Measurements from ENCODE around the gene OTUB2. TPM values are rescaled to one million over a fixed set of nuclear protein-coding genes. Genes with fewer than 3 reads are reported as not detected.

Gene OTUB2
- total and polyA plus RNA-seq, 2 donors (not counting 3 experiments of a cell fraction or from before 2014, with no cell fraction given) = 0.70 to 1.6 TPM

GRCh38 chr14:93997082-93997481, 29.1 kb upstream of the OTUB2 start, which contains the start of gene CCDC197:
Gene CCDC197, plus strand, starts transcription at chr14:93997301. Its CDS starts 831 bp downstream, at chr14:93998132.
- no peak within 1 kb of the TSS for H2AFZ ChIP-seq (ENCODE audit: low read depth, low read length)
- FAIRE-seq = no peak
- POLR2A ChIA-PET = no interaction called here

More at GRCh38 chr14:93997082-93997481, 29.1 kb upstream of the OTUB2 start, which contains the start of gene CCDC197:
- dilution Hi-C loops (cut with MboI; ENCODE audit: extremely low pct_ligation_motif_present, low sequenced_read_pairs) = no loop called here
- Histone ChIP-seq H3K4me3 (replicated peaks in 1 of 3; ENCODE audit: insufficient read depth in 1 of 3, low read depth in 1 of 3, low read length in 3 of 3) (no peak within 1 kb of the TSS), H3K4me1 (ENCODE audit: control insufficient read depth, extremely low read depth, insufficient read depth, low read length) (no peaks in the 10 kb centered on the region), H3K4me2 (ENCODE audit: insufficient read depth, low read length) (no peak within 1 kb of the TSS), H4K20me1 (replicated peaks; ENCODE audit: control insufficient read depth, extremely low read depth, insufficient read depth, low read length) (no peaks in the 10 kb centered on the region), H3K9me1 (replicated peaks; ENCODE audit: control insufficient read depth, extremely low read depth, insufficient read depth, low read length) (no peaks in the 10 kb centered on the region), H3K27ac (ENCODE audit: insufficient read depth, low read depth, low read length) (no peak within 1 kb of the TSS), H3K79me2 (ENCODE audit: control insufficient read depth, insufficient read depth, low read length) (no peaks in the 10 kb centered on the region), H3K9ac (replicated peaks; ENCODE audit: extremely low read depth, insufficient read depth, low read length) (no peak within 1 kb of the TSS), H3K27me3 (ENCODE audit: control insufficient read depth in 2 of 2, insufficient read depth in 2 of 2, low read length in 2 of 2) (no peaks in the 10 kb centered on the region), H3K36me3 (ENCODE audit: control insufficient read depth in 2 of 2, extremely low read depth in 1 of 2, insufficient read depth in 2 of 2, low read length in 2 of 2) (no peaks in the 10 kb centered on the region), H3K9me3 (replicated peaks; ENCODE audit: control insufficient read depth, insufficient read depth, low read length) (no peaks in the 10 kb centered on the region)
- DNase-seq (ENCODE audit: low read depth, low spot score) = no peak
- TF ChIP-seq POLR2A (IDR thresholded peaks at IDR 0.05; ENCODE audit: low read depth, low read length) (no peak), EZH2 (IDR thresholded peaks at IDR 0.05; ENCODE audit: borderline replicate concordance, low read depth, low read length, severe bottlenecking) (no peak), POLR2AphosphoS5 (IDR thresholded peaks at IDR 0.05; ENCODE audit: insufficient read depth, low read depth, low read length) (no peak), CTCF (IDR thresholded peaks at IDR 0.05; ENCODE audit: extremely low read depth in 1 of 2, insufficient read depth in 1 of 2, low read depth in 1 of 2, low read length in 2 of 2) (no peak), FOS (IDR thresholded peaks at IDR 0.05; ENCODE audit: borderline replicate concordance, insufficient read depth, low read length) (no peak), MYC (IDR thresholded peaks at IDR 0.05; ENCODE audit: low read depth, low read length) (no peak), MAX (IDR thresholded peaks at IDR 0.05; ENCODE audit: insufficient read depth, insufficient read length) (no peak), JUN (IDR thresholded peaks at IDR 0.05; ENCODE audit: borderline replicate concordance, insufficient read depth, insufficient read length, low read depth) (no peak), GATA2 (IDR thresholded peaks at IDR 0.05; ENCODE audit: insufficient read depth, insufficient read length, low read depth, low read length) (no peak)
- intact Hi-C loops (cut with micrococcal nuclease) = no loop called here
- CTCF ChIA-PET = interaction anchor here (2.9 to 12.5 kb wide), 2 partner anchors 58 to 140 kb away, joined by 8 to 368 read pairs; no protein-coding TSS in a partner anchor
- BruUV-seq (replicated peaks) = no TSS peak
